Ammon's horn (tissue), 1 donor: ENCODE results near the gene BIRC7.
"Not testable (repeated sequence)": the region's sequence is repeated elsewhere in the genome, so short reads cannot be mapped to it uniquely, and the experiment has no call there.

Experiments
- DNase-seq: peaks from one replicate; pipeline ENCODE4 v3.0.0-alpha.2; 2016; ENCODE audit warnings: low spot score

BIRC7 gene

GRCh38 chr20:63206878-63207277 is 28.8 kb upstream of the BIRC7 start:
- peak; percentile 56 for DNase-seq

- no peak for DNase-seq
Measured at GRCh38 chr20:63208346-63208909, 27.3 kb upstream of the BIRC7 start.

GRCh38 chr20:63210011-63210605 is 25.6 kb upstream of the BIRC7 start:
- no peak for DNase-seq

GRCh38 chr20:63212393-63212730 is 23.3 kb upstream of the BIRC7 start:
- no peak for DNase-seq

- DNase-seq: no peak
Measured at GRCh38 chr20:63212792-63213191, 22.9 kb upstream of the BIRC7 start.

DNA sequence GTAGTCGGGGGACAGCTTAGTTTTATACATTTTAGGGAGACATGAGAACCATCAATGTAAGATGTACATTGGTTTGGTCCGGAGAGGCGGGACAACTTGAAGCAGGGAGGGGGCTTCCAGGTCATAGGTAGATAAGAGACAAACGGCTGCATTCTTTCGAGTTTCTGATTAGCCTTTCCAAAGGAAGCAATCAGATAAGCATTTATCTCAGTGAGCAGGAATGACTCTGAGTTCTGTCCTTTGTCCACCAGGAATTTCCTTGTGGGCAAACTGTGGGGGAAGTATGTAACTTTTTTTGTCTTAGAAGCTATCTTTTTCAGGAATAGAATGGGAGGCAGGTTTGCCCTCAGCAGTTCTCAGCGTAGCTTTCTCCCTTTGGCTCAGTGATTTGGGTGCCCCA is 21.2 kb upstream of the BIRC7 start:
- DNase-seq: no peak

- DNase-seq: no peak
Measured at GRCh38 chr20:63215101-63216040, 20.3 kb upstream of the BIRC7 start.

DNA sequence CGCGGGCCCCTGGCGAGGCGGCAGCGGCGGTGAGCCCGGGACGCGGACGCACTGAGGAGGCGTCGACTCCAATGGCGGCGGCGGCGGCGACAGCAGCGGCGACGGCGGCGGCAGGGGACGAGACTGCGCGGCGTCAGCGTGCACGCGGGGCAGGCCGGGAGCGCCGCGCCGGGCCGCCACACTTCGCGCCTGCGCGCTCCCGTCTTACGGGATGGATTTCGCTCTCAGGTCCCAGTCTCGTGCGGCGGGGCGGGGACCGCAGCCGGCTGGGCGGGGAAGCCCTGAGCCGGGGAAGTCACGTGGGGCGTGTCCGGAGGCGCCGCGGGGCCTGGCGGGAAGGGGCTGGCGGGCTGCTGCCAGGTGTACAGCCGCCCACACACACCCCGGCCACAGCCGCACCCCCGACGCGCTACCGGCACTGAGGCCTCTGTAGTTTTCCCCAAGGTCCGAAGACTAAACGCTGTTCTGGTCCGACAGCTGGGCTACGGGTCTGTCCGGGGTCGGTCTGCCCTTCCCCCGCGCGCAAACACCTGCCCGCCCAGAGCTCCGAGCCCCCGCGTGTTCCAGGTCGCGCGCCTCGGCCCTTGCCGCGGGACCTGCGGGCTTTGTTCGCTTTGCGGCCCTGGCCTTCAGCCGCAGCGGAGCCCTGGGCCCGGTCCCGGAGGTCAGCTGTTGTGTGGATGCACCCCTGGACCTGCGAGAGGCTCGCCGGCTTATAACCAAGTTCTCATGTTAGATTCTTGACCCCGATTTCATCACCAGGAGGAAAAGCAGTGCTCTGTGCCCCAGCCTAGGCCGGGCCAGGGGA is 19.5 kb upstream of the BIRC7 start, which contains the start of gene YTHDF1:
YTHDF1 (minus strand) TSS at position 91 of the 808 bp plus-strand sequence. CDS start 239 bp downstream, outside the sequence.
- peak; percentile 94 for DNase-seq

GRCh38 chr20:63216849-63217471 is 18.7 kb upstream of the BIRC7 start:
- no peak for DNase-seq

DNA sequence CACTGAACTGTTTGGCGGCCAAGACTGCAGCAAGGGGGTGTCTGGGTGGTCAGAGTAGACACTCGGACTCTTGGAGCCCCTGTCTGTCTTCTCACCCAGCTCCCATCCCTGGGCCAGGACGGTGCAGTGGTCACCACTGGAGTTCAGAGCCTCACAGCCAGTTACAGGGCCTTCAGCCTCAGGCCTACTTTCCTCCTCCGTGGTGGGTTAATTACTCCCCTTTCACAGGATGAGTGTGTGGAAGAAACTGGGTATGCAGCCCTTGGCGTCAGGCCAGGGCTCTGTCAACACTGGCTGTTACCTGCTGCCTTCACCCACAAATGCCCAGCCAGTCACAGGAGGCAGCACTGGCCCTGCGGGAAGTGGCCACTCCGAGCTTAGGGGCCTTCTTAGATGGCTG is 18.0 kb upstream of the BIRC7 start:
- no peak for DNase-seq

- DNase-seq: no peak
Measured at GRCh38 chr20:63218701-63219446, 16.8 kb upstream of the BIRC7 start.

GRCh38 chr20:63219447-63219821 is 16.3 kb upstream of the BIRC7 start:
- DNase-seq: no peak

GRCh38 chr20:63219866-63220521 is 15.7 kb upstream of the BIRC7 start:
- peak; percentile 34 for DNase-seq

DNA sequence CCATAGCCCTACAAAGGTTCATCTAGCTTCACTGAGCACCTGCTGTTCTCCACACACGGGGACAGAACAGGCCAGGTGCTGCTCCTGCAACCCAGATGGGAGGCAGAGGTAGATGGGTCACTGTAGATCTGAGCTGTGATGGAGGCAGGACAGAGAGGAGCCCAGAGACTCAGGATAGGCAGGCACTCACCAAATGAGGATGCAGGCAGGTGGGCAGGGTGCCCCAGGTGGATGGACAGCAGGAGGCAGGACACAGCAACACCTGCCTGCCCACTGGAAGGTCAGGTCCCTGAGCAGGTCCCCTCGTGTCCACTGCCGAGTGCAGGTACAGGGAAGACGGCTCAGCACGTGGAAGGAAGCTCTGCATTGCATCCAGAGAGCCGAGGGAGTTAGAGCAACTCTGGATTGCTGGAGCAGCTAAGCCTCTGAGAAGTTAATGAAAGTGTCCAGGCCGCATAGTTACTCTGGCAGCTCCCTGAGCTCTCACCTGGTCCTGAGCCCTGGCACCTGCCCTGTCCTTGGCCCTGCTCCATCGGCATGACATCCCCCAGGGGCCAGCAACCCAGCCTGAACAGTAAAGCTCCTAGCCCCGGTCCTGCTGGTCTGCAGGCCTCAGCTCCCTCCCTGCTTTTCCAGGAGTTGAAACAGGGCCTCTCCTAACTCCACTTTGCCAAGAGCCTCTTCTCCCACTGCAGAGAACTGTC is 14.9 kb upstream of the BIRC7 start:
- DNase-seq: no peak

GRCh38 chr20:63221400-63222053 is 14.2 kb upstream of the BIRC7 start:
- not testable (repeated sequence) for DNase-seq

DNA sequence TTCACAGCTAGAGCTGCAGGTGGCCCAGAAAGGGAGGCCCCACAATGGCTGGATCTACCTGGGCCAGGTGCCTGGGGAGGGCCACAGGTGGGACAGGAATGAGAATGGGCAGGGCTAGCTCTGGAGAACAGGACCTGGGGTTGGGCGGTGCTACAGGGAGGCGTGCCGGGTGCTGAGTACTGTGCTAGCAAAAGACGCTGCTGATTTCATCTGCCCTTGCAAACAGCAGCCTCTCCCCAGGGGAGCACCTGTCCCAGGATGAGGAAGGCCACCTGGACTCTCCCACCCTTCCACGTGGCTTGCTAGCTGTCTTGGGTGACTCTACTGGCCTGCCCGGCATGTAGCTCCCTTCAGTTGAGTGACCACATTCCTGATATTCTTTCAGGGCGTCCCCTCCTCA is 13.2 kb upstream of the BIRC7 start:
- DNase-seq: no peak

GRCh38 chr20:63223121-63223825 is 12.4 kb upstream of the BIRC7 start:
- peak; percentile 59 for DNase-seq

GRCh38 chr20:63223826-63224207 is 11.9 kb upstream of the BIRC7 start:
- DNase-seq: no peak
